ENCODE results near the gene CORO7. TPM values are rescaled to one million over a fixed set of nuclear protein-coding genes. Genes with fewer than 3 reads are reported as not detected.

Gene CORO7
- 114 and 117 TPM in 2 replicates for total RNA-seq
- 69.8 TPM for total RNA-seq (2013)
- 230 and 242 TPM in 2 replicates for polyA plus RNA-seq
- 188 and 288 TPM in 2 replicates for polyA minus RNA-seq

- Mint-ChIP-seq H3K4me3 (peak within 1 kb of the TSS; percentile 96), H3K27me3 (no peaks in the 10 kb centered on the region), H3K27ac (peak within 1 kb of the TSS; percentile 95), H3K9me3 (ENCODE audit: insufficient read depth) (no peaks in the 10 kb centered on the region), H3K4me1 (peaks cover 31% of the 10 kb centered on the region)
- Histone ChIP-seq H3K4me3 (ENCODE audit: control extremely low read depth in 1 of 5, extremely low read depth in 1 of 5, insufficient read depth in 1 of 5, low read depth in 2 of 5, low read length in 4 of 5) (peak within 1 kb of the TSS; percentile 62 to 94 (median 78)), H3K79me2 (ENCODE audit: control insufficient read depth, insufficient read depth, low read length) (peaks cover 45% of the 10 kb centered on the region), H3K9me3 (ENCODE audit: control extremely low read depth in 1 of 3, control insufficient read depth in 2 of 3, insufficient read depth in 1 of 3, low read length in 2 of 3) (no peaks in the 10 kb centered on the region), H3K9ac (ENCODE audit: low read length) (peak within 1 kb of the TSS; percentile 95), H3K4me2 (replicated peaks; ENCODE audit: low read depth, low read length, poor library complexity, severe bottlenecking) (peak within 1 kb of the TSS; percentile 78), H4K20me1 (ENCODE audit: control insufficient read depth, insufficient read depth, low read length, poor library complexity, severe bottlenecking) (peaks cover 44% of the 10 kb centered on the region), H3K27ac (ENCODE audit: low read length in 2 of 2) (peak within 1 kb of the TSS; percentile 91 to 95), H3K36me3 (replicated peaks in 1 of 2; ENCODE audit: control extremely low read depth in 1 of 2, control insufficient read depth in 1 of 2, extremely low read depth in 1 of 2, insufficient read depth in 2 of 2, low read length in 1 of 2) (peaks cover 0 to 19% of the 10 kb centered on the region in 2 experiments), H3K27me3 (replicated peaks in 1 of 4; ENCODE audit: control extremely low read depth in 1 of 4, control insufficient read depth in 3 of 4, insufficient read depth in 4 of 4, low read length in 3 of 4) (no peaks in the 10 kb centered on the region), H3K4me1 (ENCODE audit: control insufficient read depth in 2 of 2, insufficient read depth in 2 of 2, low read length in 2 of 2) (peaks cover 24 to 35% of the 10 kb centered on the region in 2 donors), H2AFZ (ENCODE audit: insufficient read depth, low read depth, low read length, poor library complexity, severe bottlenecking) (peak within 1 kb of the TSS; percentile 60)
- under 1% methylated on average over 88 of the region's 92 CpGs for WGBS (ENCODE audit: insufficient coverage)
- POLR2A ChIA-PET: interaction anchor here (0.6 to 1.2 kb wide), 7 partner anchors 13 to 213 kb away, joined by 3 to 5 read pairs (median 4); partner anchors contain the start of gene HMOX2
- TF ChIP-seq CTCF (IDR thresholded peaks at IDR 0.05) (no peak), EZH2 (IDR thresholded peaks at IDR 0.05; ENCODE audit: borderline replicate concordance, insufficient read depth, low read depth, low read length, poor library complexity, severe bottlenecking) (no peak)
- CTCF ChIA-PET: interaction anchor here (0.8 to 10.7 kb wide), 9 partner anchors 14 to 200 kb away, joined by 3 to 108 read pairs (median 4); no protein-coding TSS in a partner anchor
- peak; percentile 99 for DNase-seq
- intact Hi-C loops (cut with micrococcal nuclease): loop anchor here (1.0 to 5.0 kb wide), 8 partner anchors 9 to 699 kb away; partner anchors contain the start of genes DNAJA3, MGRN1, PAM16 and TFAP4
- ATAC-seq (ENCODE audit: low read depth): peak; percentile 90
Measured at GRCh38 chr16:4416200-4417032, at the start of gene CORO7. CORO7 (minus strand) TSS chr16:4416596; CDS start chr16:4416518, 78 bp downstream.
